Esophagus muscularis mucosa (tissue), 4 donors: Measurements from ENCODE around the gene MRPS21. TPM values are rescaled to one million over a fixed set of nuclear protein-coding genes. Genes with fewer than 3 reads are reported as not detected.
A peak's percentile ranks its signal among the peaks of the same experiment; 100 is the strongest.

Experiments
- DNase-seq: peaks from one replicate; pipeline ENCODE4 v3.0.0-alpha.2; 2017; ENCODE audit errors: extremely low spot score
- H3K27ac ChIP-seq, 4 donors: fragments of 200-600 bp; sonication (generic); replicated peaks in 1 of 4; 1 replicate in 3 of 4; 2 replicates in 1 of 4; pipeline ENCODE4 v1.5.1; 2016 to 2019; ENCODE audit warnings: mild to moderate bottlenecking in 1 of 4
- H3K27me3 ChIP-seq, 4 donors: fragments of 200-600 bp; sonication (generic); one replicate each; pipeline versions ENCODE4 v1.5.1 to v1.6.0; 2016 to 2019
- H3K36me3 ChIP-seq, 4 donors: fragments of 200-600 bp; sonication (generic); one replicate each; pipeline ENCODE4 v1.5.1; 2016 to 2019
- H3K4me1 ChIP-seq, 4 donors: fragments of 200-600 bp; sonication (generic); one replicate each; pipeline ENCODE4 v1.5.1; 2016 to 2019
- H3K4me3 ChIP-seq, 4 donors: fragments of 200-600 bp; sonication (generic); 1 replicate in 2 of 4; 2 replicates in 2 of 4; pipeline ENCODE4 v1.5.1; 2016 to 2019; ENCODE audit warnings: mild to moderate bottlenecking in 4 of 4, moderate library complexity in 1 of 4
- H3K9me3 ChIP-seq, 4 donors: fragments of 200-600 bp; sonication (generic); 1 replicate in 3 of 4; 2 replicates in 1 of 4; pipeline ENCODE4 v1.5.1; 2016 to 2019
- CTCF ChIP-seq, 3 experiments: fragments of 200-600 bp in 2 of 3; fragments of 450-650 bp in 1 of 3; sonication (generic) in 2 of 3; IDR thresholded peaks; one replicate each; pipeline ENCODE4 v1.5.1; 2017 to 2019; ENCODE audit warnings: antibody characterized with exemption in 3 of 3, mild to moderate bottlenecking in 2 of 3, moderate library complexity in 1 of 3
- EP300 ChIP-seq: sonication (generic); formaldehyde crosslinking; IDR thresholded peaks from one replicate; pipeline ENCODE4 v1.6.1; 2017; ENCODE audit warnings: antibody characterized with exemption
- POLR2A ChIP-seq: fragments of 450-650 bp; IDR thresholded peaks from one replicate; pipeline ENCODE4 v1.6.1; 2017; ENCODE audit warnings: antibody characterized with exemption, moderate library complexity, mild to moderate bottlenecking, low read depth
- POLR2AphosphoS5 ChIP-seq, 2 donors: sonication (generic); formaldehyde crosslinking; IDR thresholded peaks; one replicate each; pipeline ENCODE4 v1.6.1; 2017; ENCODE audit warnings: antibody characterized with exemption in 2 of 2
- WGBS: methylation state at CpG from one replicate; pipeline ENCODE4 v1.1.5; 2018; 5-methylcytosine and 5-hydroxymethylcytosine counted together
- intact Hi-C: fragments of 100-400 bp; cut with DNase I; formaldehyde crosslinking; loops from one replicate; pipeline ENCODE4 v1.15.1; 2023
- total RNA-seq, 4 donors: library from RNA; depleted of rRNA; stranded (reverse); fragments of >200 nt; gene quantifications; one replicate each; pipeline versions ENCODE4 v1.1.0 to v1.2.1, GENCODE V29; 2016

Gene MRPS21
- total RNA-seq: 10 to 100 TPM; 44.2 to 59.0 (median 48.1) TPM

DNA sequence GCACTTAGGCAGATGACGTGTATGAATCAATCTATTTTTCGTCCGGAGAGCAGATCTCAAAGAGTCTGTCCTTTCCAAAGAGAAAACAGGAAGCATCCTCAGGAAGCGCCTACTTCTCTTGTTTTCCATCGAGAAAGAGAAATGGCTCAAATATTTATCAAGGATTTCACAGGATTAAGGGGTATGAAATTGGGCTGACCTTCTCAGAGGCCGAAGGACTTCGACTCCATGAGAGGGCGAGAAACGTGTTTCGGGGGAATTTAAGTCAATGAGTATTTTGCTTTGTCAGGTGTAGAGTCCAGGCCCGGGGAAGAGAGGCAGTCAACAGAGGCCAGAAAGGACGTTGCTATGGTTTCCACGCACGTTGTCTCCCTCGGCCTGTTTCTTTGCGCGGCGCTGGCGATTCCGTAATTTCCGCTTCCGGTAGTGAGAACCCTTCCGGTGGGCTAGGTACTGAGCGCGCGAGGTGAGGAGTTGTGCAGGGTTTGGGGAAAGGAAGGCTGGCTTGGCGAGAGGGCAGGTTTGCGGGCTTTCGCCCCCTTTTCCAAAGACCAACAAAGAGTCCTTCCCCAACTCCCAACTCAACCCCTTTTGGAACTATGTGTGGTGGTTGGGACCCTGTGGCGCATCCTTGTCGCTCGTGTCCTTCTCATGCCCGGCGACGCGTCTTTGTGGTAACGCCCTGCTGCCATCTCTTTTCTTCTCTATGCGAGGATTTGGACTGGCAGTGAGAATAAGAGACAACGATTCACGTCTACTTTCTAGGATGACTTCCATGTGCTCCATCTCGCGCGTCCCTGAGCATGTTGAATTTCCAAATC, at the start of gene MRPS21:
TSS of gene MRPS21 (plus strand) at position 429 of the 821 bp plus-strand sequence. CDS start 506 bp downstream, outside the sequence.
- DNase-seq: peak; percentile 97
- TF ChIP-seq EP300 (no peak), POLR2A (peak; percentile 71), POLR2AphosphoS5 (IDR thresholded peaks at IDR 0.05) (peak; percentile 96), CTCF (IDR thresholded peaks at IDR 0.05) (no peak)
- 5% methylated on average over 42 of the region's 43 CpGs for WGBS
- Histone ChIP-seq H3K36me3 (peaks cover 0 to 45% (median 24%) of the 10 kb centered on the region in 4 donors), H3K4me3 (peak within 1 kb of the TSS; percentile 65 to 79 (median 71)), H3K4me1 (peaks cover 15 to 21% (median 19%) of the 10 kb centered on the region in 4 donors), H3K9me3 (no peaks in the 10 kb centered on the region), H3K27ac (peak within 1 kb of the TSS; percentile 80 to 89 (median 82)), H3K27me3 (no peaks in the 10 kb centered on the region)
- intact Hi-C loops: loop anchor here (2.0 kb wide), 1 partner anchor 25 kb away; the partner anchor contains the start of gene APH1A

GRCh38 chr1:150249936-150250335, 43.7 kb upstream of the MRPS21 start:
- intact Hi-C loops: no loop called here
- H3K9me3 ChIP-seq: no peaks in the 10 kb centered on the region
- DNase-seq: no peak
- H3K4me1 ChIP-seq: no peaks in the 10 kb centered on the region
- H3K4me3 ChIP-seq: no peak overlapping the region
- no peaks in the 10 kb centered on the region for H3K27me3 ChIP-seq
- H3K36me3 ChIP-seq: no peaks in the 10 kb centered on the region
- H3K27ac ChIP-seq: no peak overlapping the region
- WGBS: 79% methylated on average over 2 of the region's 2 CpGs
- TF ChIP-seq CTCF (IDR thresholded peaks at IDR 0.05) (no peak), POLR2A (no peak), EP300 (no peak), POLR2AphosphoS5 (IDR thresholded peaks at IDR 0.05) (no peak)

- no peaks in the 10 kb centered on the region for H3K36me3 ChIP-seq
- no peaks in the 10 kb centered on the region for H3K27me3 ChIP-seq
- H3K9me3 ChIP-seq: no peaks in the 10 kb centered on the region
- H3K27ac ChIP-seq: peak overlapping the region; percentile 71 to 85 (median 81)
- H3K4me3 ChIP-seq: peak overlapping the region in 3 of 4 donors; percentile 19 to 35 (median 26)
- H3K4me1 ChIP-seq: peaks cover 13 to 54% (median 45%) of the 10 kb centered on the region in 4 donors
- intact Hi-C loops: loop anchor here (2.0 kb wide), 1 partner anchor 25 kb away; no protein-coding TSS in a partner anchor
- 7% methylated on average over 1 of the region's 1 CpG for WGBS
- no peak for DNase-seq
- TF ChIP-seq CTCF (IDR thresholded peaks at IDR 0.05) (no peak), POLR2A (no peak), EP300 (no peak), POLR2AphosphoS5 (IDR thresholded peaks at IDR 0.05) (no peak)
Measured at GRCh38 chr1:150256198-150256553, 37.5 kb upstream of the MRPS21 start.

DNA sequence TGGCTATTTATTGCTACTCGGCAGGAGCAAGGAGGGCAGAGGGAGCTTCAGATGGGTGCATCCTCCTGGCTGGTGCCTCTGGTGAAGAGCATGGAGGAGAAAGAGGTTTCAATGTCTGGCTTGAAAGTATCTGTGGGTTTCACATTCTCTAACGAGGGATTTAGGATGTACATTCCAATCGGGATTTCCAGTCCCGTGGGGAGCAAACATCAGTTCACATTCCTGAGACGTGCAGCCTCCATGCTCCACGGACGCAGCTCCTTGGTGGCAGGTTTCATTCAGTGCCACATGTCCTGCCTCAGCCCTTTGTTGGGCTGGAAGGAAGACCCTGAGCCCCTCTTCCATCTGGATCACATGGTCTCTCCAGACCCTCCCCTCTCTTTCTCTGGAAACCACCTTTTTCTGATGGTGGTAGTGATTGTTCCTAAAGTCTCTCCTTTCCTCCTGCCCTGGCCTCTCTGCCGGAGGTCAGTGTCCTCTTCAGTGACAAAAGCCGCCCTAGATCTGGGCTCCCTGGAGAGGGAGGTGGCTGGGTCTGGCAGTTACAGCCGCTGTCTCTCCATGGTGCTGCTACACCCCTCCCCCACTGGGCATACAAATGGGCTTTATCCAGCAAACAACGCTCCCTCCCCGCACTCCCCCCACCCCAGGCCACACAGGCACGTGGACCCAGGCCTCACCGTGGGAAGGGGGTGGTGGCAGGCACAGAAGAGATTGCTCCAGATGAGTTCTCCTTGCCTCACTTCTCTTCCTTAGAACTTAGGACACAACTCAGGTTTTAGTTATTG, 36.9 kb upstream of the MRPS21 start:
- 27% methylated on average over 13 of the region's 14 CpGs for WGBS
- Histone ChIP-seq H3K27ac (peak overlapping the region; percentile 71 to 85 (median 81)), H3K9me3 (no peaks in the 10 kb centered on the region), H3K4me3 (peak overlapping the region in 2 of 4 donors; percentile 19 to 35), H3K4me1 (peaks cover 13 to 54% (median 45%) of the 10 kb centered on the region in 4 donors), H3K27me3 (no peaks in the 10 kb centered on the region), H3K36me3 (no peaks in the 10 kb centered on the region)
- no peak for DNase-seq
- TF ChIP-seq EP300 (no peak), POLR2AphosphoS5 (IDR thresholded peaks at IDR 0.05) (peak in 1 of 2 donors; percentile 10)
- intact Hi-C loops: loop anchor here (2.0 kb wide), 1 partner anchor 24 kb away; no protein-coding TSS in a partner anchor
